HL-60 (cell line): Measurements from ENCODE around the gene TESMIN.

ENCODE experiments used
- DNase-seq, 2 experiments: peaks; one replicate each; pipeline ENCODE4 v3.0.0-alpha.2; 2010 to 2020; ENCODE audit warnings: low read depth in 1 of 2, low spot score in 1 of 2
- H3K27ac ChIP-seq: fragments of 250-450 bp; sonication (Bioruptor Pico); replicated peaks from 2 replicates; pipeline ENCODE4 v1.5.1; 2020; ENCODE audit warnings: mild to moderate bottlenecking, moderate library complexity
- H3K27me3 ChIP-seq: fragments of 250-450 bp; sonication (Bioruptor Pico); 2 replicates; pipeline ENCODE4 v1.5.1; 2021; ENCODE audit warnings: mild to moderate bottlenecking, moderate library complexity; ENCODE audit not compliant: insufficient read depth, poor library complexity, severe bottlenecking
- H3K4me3 ChIP-seq: replicated peaks from 2 replicates; pipeline ENCODE4 v1.5.1; 2011; ENCODE audit warnings: mild to moderate bottlenecking, control low read depth, low read length; ENCODE audit not compliant: insufficient read depth
- CTCF ChIP-seq: IDR thresholded peaks from one replicate; pipeline ENCODE4 v1.5.1; 2011; ENCODE audit warnings: low read length, control low read depth, inconsistent platforms; ENCODE audit not compliant: insufficient read depth
- GABPA ChIP-seq: IDR thresholded peaks from 2 replicates; pipeline ENCODE4 v1.6.1; 2012; ENCODE audit warnings: low read depth
- POLR2AphosphoS5 ChIP-seq: IDR thresholded peaks from 2 replicates; pipeline ENCODE4 v1.6.1; 2012; ENCODE audit warnings: low read depth
- SPI1 ChIP-seq: IDR thresholded peaks from 2 replicates; pipeline ENCODE4 v1.6.1; 2012; ENCODE audit warnings: low read depth, mild to moderate bottlenecking, borderline replicate concordance
- TF ChIP-seq, protein P1 (sequence below): IDR thresholded peaks from 2 replicates; pipeline ENCODE4 v1.6.1; 2012; ENCODE audit warnings: low read depth; ENCODE audit not compliant: insufficient replicate concordance

Gene TESMIN

GRCh38 chr11:68677432-68677831 lies 73.9 kb downstream of the TESMIN start:
- H3K27ac ChIP-seq = no peak overlapping the region
- DNase-seq = no peak
- no peaks in the 10 kb centered on the region for H3K27me3 ChIP-seq
- no peak overlapping the region for H3K4me3 ChIP-seq
- TF ChIP-seq GABPA (no peak), POLR2AphosphoS5 (no peak), SPI1 (no peak), CTCF (no peak)
- TF ChIP-seq, protein P1, sequence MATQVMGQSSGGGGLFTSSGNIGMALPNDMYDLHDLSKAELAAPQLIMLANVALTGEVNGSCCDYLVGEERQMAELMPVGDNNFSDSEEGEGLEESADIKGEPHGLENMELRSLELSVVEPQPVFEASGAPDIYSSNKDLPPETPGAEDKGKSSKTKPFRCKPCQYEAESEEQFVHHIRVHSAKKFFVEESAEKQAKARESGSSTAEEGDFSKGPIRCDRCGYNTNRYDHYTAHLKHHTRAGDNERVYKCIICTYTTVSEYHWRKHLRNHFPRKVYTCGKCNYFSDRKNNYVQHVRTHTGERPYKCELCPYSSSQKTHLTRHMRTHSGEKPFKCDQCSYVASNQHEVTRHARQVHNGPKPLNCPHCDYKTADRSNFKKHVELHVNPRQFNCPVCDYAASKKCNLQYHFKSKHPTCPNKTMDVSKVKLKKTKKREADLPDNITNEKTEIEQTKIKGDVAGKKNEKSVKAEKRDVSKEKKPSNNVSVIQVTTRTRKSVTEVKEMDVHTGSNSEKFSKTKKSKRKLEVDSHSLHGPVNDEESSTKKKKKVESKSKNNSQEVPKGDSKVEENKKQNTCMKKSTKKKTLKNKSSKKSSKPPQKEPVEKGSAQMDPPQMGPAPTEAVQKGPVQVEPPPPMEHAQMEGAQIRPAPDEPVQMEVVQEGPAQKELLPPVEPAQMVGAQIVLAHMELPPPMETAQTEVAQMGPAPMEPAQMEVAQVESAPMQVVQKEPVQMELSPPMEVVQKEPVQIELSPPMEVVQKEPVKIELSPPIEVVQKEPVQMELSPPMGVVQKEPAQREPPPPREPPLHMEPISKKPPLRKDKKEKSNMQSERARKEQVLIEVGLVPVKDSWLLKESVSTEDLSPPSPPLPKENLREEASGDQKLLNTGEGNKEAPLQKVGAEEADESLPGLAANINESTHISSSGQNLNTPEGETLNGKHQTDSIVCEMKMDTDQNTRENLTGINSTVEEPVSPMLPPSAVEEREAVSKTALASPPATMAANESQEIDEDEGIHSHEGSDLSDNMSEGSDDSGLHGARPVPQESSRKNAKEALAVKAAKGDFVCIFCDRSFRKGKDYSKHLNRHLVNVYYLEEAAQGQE = no peak

GRCh38 chr11:68674461-68674860 lies 76.9 kb downstream of the TESMIN start:
- TF ChIP-seq CTCF (no peak), SPI1 (no peak)
- H3K27ac ChIP-seq = no peak overlapping the region
- H3K27me3 ChIP-seq = no peaks in the 10 kb centered on the region
- no peak overlapping the region for H3K4me3 ChIP-seq
- no peak for DNase-seq

GRCh38 chr11:68673991-68674390 lies 77.3 kb downstream of the TESMIN start:
- no peak for TF ChIP-seq CTCF
- no peak for TF ChIP-seq SPI1
- no peak for TF ChIP-seq GABPA
- TF ChIP-seq POLR2AphosphoS5 = no peak
- TF ChIP-seq, protein P1 = no peak
- no peak for DNase-seq
- H3K27me3 ChIP-seq = no peaks in the 10 kb centered on the region
- H3K4me3 ChIP-seq = no peak overlapping the region
- no peak overlapping the region for H3K27ac ChIP-seq

DNA sequence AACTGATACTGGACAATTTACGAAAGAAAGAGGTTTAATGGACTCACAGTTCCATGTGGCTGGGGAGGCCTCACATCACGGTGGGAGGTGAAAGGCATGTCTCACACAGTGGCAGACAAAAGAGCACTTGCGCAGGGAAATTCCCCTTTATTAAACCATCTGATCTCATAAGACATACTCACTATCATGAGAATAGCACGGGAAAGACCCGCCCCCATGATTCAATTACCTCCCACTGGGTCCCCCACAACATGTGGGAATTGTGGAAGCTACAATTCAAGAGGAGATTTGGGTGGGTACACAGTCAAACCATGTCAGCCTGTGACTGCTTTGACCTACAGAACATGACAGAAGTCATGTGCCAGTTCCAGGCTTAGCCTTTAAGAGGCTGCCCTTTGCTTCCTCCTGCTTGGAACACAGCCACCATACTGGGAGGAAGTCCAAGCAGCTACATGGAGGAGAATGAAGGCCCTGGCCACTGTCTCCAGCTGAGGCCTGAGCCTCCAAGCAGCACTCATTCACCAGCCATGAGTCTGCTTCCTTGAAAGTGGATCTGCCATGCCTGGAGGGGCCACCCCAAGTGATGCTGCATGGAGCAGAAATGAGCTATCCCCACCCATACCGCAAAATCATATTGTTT lies 77.9 kb downstream of the TESMIN start:
- TF ChIP-seq SPI1 = no peak
- no peak for TF ChIP-seq POLR2AphosphoS5
- TF ChIP-seq CTCF = no peak
- H3K27ac ChIP-seq = no peak overlapping the region
- no peak for DNase-seq
- no peaks in the 10 kb centered on the region for H3K27me3 ChIP-seq
- H3K4me3 ChIP-seq = no peak overlapping the region
